Panc1 (cell line): ENCODE measurements around the gene ARHGAP18.

Experiments
- CTCF ChIP-seq: fragments of 450-650 bp; IDR thresholded peaks from 2 replicates; pipeline ENCODE4 v1.5.1; 2017; ENCODE audit warnings: mild to moderate bottlenecking
- SIN3A ChIP-seq: IDR thresholded peaks from 2 replicates; pipeline ENCODE4 v1.6.1; 2012; ENCODE audit warnings: low read depth, mild to moderate bottlenecking, low read length, moderate library complexity, borderline replicate concordance; ENCODE audit not compliant: insufficient read depth
- TCF7L2 ChIP-seq: IDR thresholded peaks from 2 replicates; pipeline ENCODE4 v1.6.1; 2011; ENCODE audit warnings: mild to moderate bottlenecking, low read depth, low read length, inconsistent platforms

DNA sequence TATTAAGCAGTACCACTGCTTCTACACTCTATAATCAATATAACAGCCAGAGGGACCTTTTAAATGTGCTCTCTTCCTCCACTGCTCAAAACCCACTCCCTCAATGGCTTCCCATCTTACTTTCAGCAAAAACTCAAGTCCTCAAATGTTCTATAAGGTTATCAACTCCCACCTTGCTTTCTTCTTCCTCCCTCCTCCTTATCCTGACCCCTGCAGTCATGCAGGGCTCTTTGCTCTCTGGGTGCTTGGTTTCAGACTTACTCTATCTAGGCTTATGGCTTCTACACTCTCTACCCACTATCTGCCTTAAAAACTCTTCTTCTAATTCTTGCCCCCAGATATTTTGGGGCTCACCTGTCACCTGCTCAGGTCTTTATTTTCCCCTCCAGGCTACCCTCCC, 5.3 kb downstream of the ARHGAP18 start:
- TF ChIP-seq CTCF (no peak), SIN3A (no peak), TCF7L2 (no peak)
